DMS 273 treated with DMSO at 0.1 percent for 48 hours (cell line): ENCODE measurements around the gene FAM149B1.
"Not testable (repeated sequence)": the region's sequence is repeated elsewhere in the genome, so short reads cannot be mapped to it uniquely, and the experiment has no call there.

ENCODE experiments used
- DNase-seq: peaks from one replicate; lab custom pipeline; 2025; lab: John Stamatoyannopoulos, UW

Gene FAM149B1

GRCh38 chr10:73233883-73234282 lies 66.0 kb downstream of the FAM149B1 start:
- no peak for DNase-seq

- no peak for DNase-seq
These were observed 66.8 kb downstream of the FAM149B1 start for GRCh38 chr10:73234695-73235094.

GRCh38 chr10:73238990-73239566 lies 71.2 kb downstream of the FAM149B1 start:
- no peak for DNase-seq

GRCh38 chr10:73239908-73240307 lies 72.0 kb downstream of the FAM149B1 start:
- no peak for DNase-seq

GRCh38 chr10:73244866-73245477 lies 77.1 kb downstream of the FAM149B1 start:
- DNase-seq: no peak

GRCh38 chr10:73246322-73246645 lies 78.4 kb downstream of the FAM149B1 start:
- no peak for DNase-seq

GRCh38 chr10:73246646-73247508 lies 79.0 kb downstream of the FAM149B1 start, which contains the start of gene DNAJC9:
Gene DNAJC9, minus strand, starts transcription at chr10:73247255. Its CDS starts 66 bp downstream, at chr10:73247189.
- peak; percentile 78 for DNase-seq

GRCh38 chr10:73247509-73248258 lies 79.8 kb downstream of the FAM149B1 start:
- DNase-seq: peak; percentile 22

- DNase-seq: no peak
These were observed 80.4 kb downstream of the FAM149B1 start for GRCh38 chr10:73248259-73248724.

GRCh38 chr10:73251683-73252444 lies 83.9 kb downstream of the FAM149B1 start:
- DNase-seq: no peak

- peak; percentile 89 for DNase-seq
These were observed 84.7 kb downstream of the FAM149B1 start, which contains the start of gene MRPS16 for GRCh38 chr10:73252445-73253224. Gene MRPS16, minus strand, starts transcription at chr10:73252644. Its CDS starts 162 bp downstream, at chr10:73252482.

- no peak for DNase-seq
These were observed 85.3 kb downstream of the FAM149B1 start for GRCh38 chr10:73253225-73253555.

GRCh38 chr10:73258612-73259011 lies 90.7 kb downstream of the FAM149B1 start:
- DNase-seq: not testable (repeated sequence)

GRCh38 chr10:73261362-73261995 lies 93.6 kb downstream of the FAM149B1 start:
- DNase-seq: no peak

- no peak for DNase-seq
These were observed 94.3 kb downstream of the FAM149B1 start for GRCh38 chr10:73262105-73262730.

GRCh38 chr10:73262880-73263555 lies 95.1 kb downstream of the FAM149B1 start:
- no peak for DNase-seq

- DNase-seq: no peak
These were observed 95.9 kb downstream of the FAM149B1 start for GRCh38 chr10:73263693-73264347.

GRCh38 chr10:73264423-73264822 lies 96.5 kb downstream of the FAM149B1 start:
- no peak for DNase-seq

GRCh38 chr10:73281097-73281496 lies 113.2 kb downstream of the FAM149B1 start:
- DNase-seq: no peak
